ENCODE results near the gene EXOSC5.

Gene EXOSC5

DNA sequence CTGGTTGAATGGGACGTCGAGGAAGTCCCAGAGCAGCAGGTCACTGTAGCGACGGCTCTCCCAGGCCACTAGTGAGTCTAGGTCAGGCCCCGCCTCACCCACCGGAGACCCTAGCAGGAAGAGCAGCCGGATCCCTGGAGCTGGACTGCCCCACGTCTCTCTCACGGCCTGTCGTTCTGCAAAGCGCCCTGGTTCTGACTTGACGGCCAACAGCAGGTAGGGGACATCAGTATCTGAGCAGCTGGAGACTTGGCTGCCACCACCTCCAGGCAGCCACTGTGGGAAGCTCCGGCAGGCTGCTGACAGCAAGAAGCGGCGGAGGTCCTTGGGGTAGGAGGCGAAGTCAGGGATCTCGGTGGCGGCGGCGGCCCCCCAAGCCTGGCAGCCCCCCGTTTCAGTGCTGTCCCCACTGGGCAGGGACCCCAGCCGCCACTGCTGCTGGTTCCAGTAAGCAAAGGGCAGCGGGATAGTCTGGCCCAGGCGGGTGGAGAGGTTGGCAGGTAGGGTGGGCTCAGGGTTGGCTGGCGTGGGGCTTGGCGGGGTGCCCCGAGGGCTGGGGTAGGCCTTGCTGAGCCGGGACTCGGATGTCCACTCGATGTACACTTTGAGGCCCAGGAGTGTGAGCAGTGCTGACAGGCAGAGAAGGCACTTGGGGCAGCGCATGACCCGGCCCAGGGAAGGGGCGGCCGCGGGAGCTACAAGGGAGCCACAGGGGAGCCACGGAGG is 29.1 kb upstream of the EXOSC5 start:
- FAIRE-seq (no peak), DNase-seq (ENCODE audit: insufficient read length, low spot score) (no peak)
- TF ChIP-seq POLR2AphosphoS5 (IDR thresholded peaks at IDR 0.05; ENCODE audit: low read depth, low read length): no peak
- TF ChIP-seq PAX5 (IDR thresholded peaks at IDR 0.05; ENCODE audit: insufficient read depth, low read length, severe bottlenecking): no peak
- no peak for TF ChIP-seq POU2F2 (IDR thresholded peaks at IDR 0.05; ENCODE audit: low read depth, low read length)
- TF ChIP-seq POLR2A (IDR thresholded peaks at IDR 0.05; ENCODE audit: low read depth, low read length): no peak
- TF ChIP-seq SPI1 (IDR thresholded peaks at IDR 0.05; ENCODE audit: low read depth, low read length): no peak
- TF ChIP-seq TAF1 (IDR thresholded peaks at IDR 0.05; ENCODE audit: low read depth, low read length): no peak

DNA sequence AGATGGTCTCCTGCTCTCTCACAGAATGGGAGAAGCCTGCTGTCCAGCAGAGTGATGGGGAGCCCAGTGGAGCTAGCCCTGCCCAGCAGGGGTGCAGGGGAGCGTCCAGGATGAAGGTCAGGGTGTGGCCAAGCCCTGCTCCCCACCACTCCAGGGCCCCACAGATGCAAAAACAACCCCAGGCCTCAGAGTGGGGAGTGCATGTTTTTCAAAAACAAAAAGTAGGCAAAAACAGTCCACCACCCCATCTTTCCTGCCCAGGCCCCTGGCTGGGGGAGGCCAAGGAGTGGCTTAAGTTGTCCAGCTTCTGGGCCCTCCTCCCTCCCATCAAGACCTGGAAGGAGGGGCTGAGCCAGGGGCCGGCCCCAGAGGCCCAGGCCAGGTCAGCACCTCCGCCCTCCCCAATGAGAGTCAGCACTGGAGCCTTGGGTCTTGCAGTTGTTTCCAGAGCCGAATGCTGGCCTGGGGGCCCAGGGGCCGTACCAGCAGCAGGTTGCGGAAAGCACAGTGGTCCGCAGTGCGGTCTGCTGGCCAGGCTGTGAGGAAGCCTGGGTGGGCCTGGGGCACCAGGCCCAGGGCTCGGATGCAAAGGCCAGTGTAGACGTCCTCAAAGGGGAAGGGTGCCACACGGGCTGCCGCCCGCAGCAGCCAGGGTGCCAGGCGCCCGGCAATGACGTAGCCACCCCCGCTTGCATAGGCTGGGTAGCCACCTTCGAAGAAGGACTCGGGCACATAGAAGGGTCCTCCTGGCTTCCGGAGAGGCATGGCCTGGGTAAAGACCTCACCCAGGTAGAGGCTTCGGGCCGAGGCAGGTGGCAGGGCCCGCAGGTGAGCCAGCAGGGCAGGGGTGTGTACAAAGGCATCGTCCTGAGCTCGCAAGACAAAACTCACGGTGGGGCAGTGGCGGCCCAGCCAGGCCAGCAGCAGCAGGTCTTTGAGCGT is 28.3 kb upstream of the EXOSC5 start:
- FAIRE-seq (no peak), DNase-seq (ENCODE audit: insufficient read length, low spot score) (no peak)
- TF ChIP-seq TAF1 (IDR thresholded peaks at IDR 0.05; ENCODE audit: low read depth, low read length): no peak
- no peak for TF ChIP-seq SPI1 (IDR thresholded peaks at IDR 0.05; ENCODE audit: low read depth, low read length)
- TF ChIP-seq POLR2AphosphoS5 (IDR thresholded peaks at IDR 0.05; ENCODE audit: low read depth, low read length): no peak
- TF ChIP-seq POLR2A (IDR thresholded peaks at IDR 0.05; ENCODE audit: low read depth, low read length): no peak
- no peak for TF ChIP-seq PAX5 (IDR thresholded peaks at IDR 0.05; ENCODE audit: insufficient read depth, low read length, severe bottlenecking)
- TF ChIP-seq POU2F2 (IDR thresholded peaks at IDR 0.05; ENCODE audit: low read depth, low read length): no peak

- no peak for DNase-seq (ENCODE audit: insufficient read length, low spot score)
- FAIRE-seq: no peak
Observed at GRCh38 chr19:41424335-41425173, 27.4 kb upstream of the EXOSC5 start.

DNA sequence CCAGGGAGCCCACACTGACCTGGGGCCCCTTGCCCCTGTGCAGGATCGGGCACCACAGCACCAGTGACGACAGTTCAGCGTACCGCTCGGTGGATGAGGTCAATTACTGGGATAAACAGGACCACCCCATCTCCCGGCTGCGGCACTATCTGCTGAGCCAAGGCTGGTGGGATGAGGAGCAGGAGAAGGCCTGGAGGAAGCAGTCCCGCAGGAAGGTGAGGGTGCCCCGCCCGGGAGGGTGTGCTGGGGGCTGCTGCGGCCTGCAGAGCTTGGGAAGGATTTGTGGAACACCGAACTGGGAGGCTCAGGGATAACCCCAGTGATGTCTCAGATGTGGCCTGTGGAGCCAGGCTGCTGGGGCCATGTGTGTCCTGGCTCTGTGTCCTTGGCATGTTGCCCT is 25.8 kb upstream of the EXOSC5 start:
- DNase-seq (ENCODE audit: insufficient read length, low spot score) (no peak), FAIRE-seq (no peak)
- TF ChIP-seq POLR2AphosphoS5 (IDR thresholded peaks at IDR 0.05; ENCODE audit: low read depth, low read length) (no peak), POU2F2 (IDR thresholded peaks at IDR 0.05; ENCODE audit: low read depth, low read length) (no peak), SPI1 (IDR thresholded peaks at IDR 0.05; ENCODE audit: low read depth, low read length) (no peak), POLR2A (IDR thresholded peaks at IDR 0.05; ENCODE audit: low read depth, low read length) (no peak), TAF1 (IDR thresholded peaks at IDR 0.05; ENCODE audit: low read depth, low read length) (no peak), PAX5 (IDR thresholded peaks at IDR 0.05; ENCODE audit: insufficient read depth, low read length, severe bottlenecking) (no peak)

More at GRCh38 chr19:41424335-41425173, 27.4 kb upstream of the EXOSC5 start:
- TF ChIP-seq POU2F2 (IDR thresholded peaks at IDR 0.05; ENCODE audit: low read depth, low read length) (no peak), TAF1 (IDR thresholded peaks at IDR 0.05; ENCODE audit: low read depth, low read length) (no peak), SPI1 (IDR thresholded peaks at IDR 0.05; ENCODE audit: low read depth, low read length) (no peak), PAX5 (IDR thresholded peaks at IDR 0.05; ENCODE audit: insufficient read depth, low read length, severe bottlenecking) (no peak), POLR2A (IDR thresholded peaks at IDR 0.05; ENCODE audit: low read depth, low read length) (no peak), POLR2AphosphoS5 (IDR thresholded peaks at IDR 0.05; ENCODE audit: low read depth, low read length) (no peak)

GRCh38 chr19:41422456-41422855 is 25.3 kb upstream of the EXOSC5 start:
- FAIRE-seq (no peak), DNase-seq (ENCODE audit: insufficient read length, low spot score) (no peak)
- TF ChIP-seq SPI1 (IDR thresholded peaks at IDR 0.05; ENCODE audit: low read depth, low read length): no peak
- no peak for TF ChIP-seq POLR2A (IDR thresholded peaks at IDR 0.05; ENCODE audit: low read depth, low read length)
- no peak for TF ChIP-seq TAF1 (IDR thresholded peaks at IDR 0.05; ENCODE audit: low read depth, low read length)
- TF ChIP-seq POU2F2 (IDR thresholded peaks at IDR 0.05; ENCODE audit: low read depth, low read length): no peak
- no peak for TF ChIP-seq PAX5 (IDR thresholded peaks at IDR 0.05; ENCODE audit: insufficient read depth, low read length, severe bottlenecking)
- no peak for TF ChIP-seq POLR2AphosphoS5 (IDR thresholded peaks at IDR 0.05; ENCODE audit: low read depth, low read length)

DNA sequence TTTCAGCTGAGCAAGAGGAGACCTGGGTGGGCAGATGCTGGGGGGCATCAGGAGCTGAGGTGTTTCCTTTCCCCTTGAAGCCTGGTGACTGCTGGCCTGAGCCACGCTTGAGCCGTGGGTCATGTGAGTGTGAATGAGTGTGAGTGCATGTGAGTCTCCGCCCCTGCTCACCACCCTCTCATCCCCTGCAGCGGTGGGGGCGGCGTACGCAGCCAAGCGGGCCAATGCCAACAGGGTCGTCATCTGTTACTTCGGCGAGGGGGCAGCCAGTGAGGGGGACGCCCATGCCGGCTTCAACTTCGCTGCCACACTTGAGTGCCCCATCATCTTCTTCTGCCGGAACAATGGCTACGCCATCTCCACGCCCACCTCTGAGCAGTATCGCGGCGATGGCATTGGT is 24.8 kb upstream of the EXOSC5 start:
- DNase-seq (ENCODE audit: insufficient read length, low spot score): no peak
- no peak for FAIRE-seq
- TF ChIP-seq TAF1 (IDR thresholded peaks at IDR 0.05; ENCODE audit: low read depth, low read length) (no peak), POLR2AphosphoS5 (IDR thresholded peaks at IDR 0.05; ENCODE audit: low read depth, low read length) (no peak), POLR2A (IDR thresholded peaks at IDR 0.05; ENCODE audit: low read depth, low read length) (no peak)

DNA sequence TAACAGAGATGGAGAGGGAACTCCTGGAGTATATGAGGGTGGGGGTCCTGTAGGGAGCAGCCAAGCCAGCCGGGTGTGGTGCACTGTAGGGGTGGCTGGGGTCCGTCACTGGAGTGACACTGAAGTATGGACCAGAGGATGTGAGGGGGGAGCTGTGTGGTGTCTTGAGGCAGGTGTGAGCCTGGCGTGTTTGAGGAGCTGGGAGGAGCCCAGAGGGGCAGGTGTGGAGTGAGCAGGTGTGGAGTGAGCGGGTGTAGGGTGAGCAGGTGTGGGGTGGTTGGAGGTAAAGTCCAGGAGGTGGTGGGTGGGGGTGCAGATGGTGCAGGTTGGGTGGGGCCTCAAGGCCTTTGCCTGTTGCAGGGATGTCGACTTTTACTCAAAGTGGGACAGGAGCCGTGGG is 24.2 kb upstream of the EXOSC5 start:
- FAIRE-seq (no peak), DNase-seq (ENCODE audit: insufficient read length, low spot score) (no peak)
- TF ChIP-seq SPI1 (IDR thresholded peaks at IDR 0.05; ENCODE audit: low read depth, low read length) (no peak), POU2F2 (IDR thresholded peaks at IDR 0.05; ENCODE audit: low read depth, low read length) (no peak), POLR2AphosphoS5 (IDR thresholded peaks at IDR 0.05; ENCODE audit: low read depth, low read length) (no peak), PAX5 (IDR thresholded peaks at IDR 0.05; ENCODE audit: insufficient read depth, low read length, severe bottlenecking) (no peak), TAF1 (IDR thresholded peaks at IDR 0.05; ENCODE audit: low read depth, low read length) (no peak), POLR2A (IDR thresholded peaks at IDR 0.05; ENCODE audit: low read depth, low read length) (no peak)

GRCh38 chr19:41420101-41420880 is 23.1 kb upstream of the EXOSC5 start:
- TF ChIP-seq POLR2AphosphoS5 (IDR thresholded peaks at IDR 0.05; ENCODE audit: low read depth, low read length) (no peak), TAF1 (IDR thresholded peaks at IDR 0.05; ENCODE audit: low read depth, low read length) (no peak), POLR2A (IDR thresholded peaks at IDR 0.05; ENCODE audit: low read depth, low read length) (no peak), PAX5 (IDR thresholded peaks at IDR 0.05; ENCODE audit: insufficient read depth, low read length, severe bottlenecking) (no peak), SPI1 (IDR thresholded peaks at IDR 0.05; ENCODE audit: low read depth, low read length) (no peak), POU2F2 (IDR thresholded peaks at IDR 0.05; ENCODE audit: low read depth, low read length) (no peak)
- DNase-seq (ENCODE audit: insufficient read length, low spot score) (no peak), FAIRE-seq (no peak)

All from GM12891 (cell line).